ENCODE measurements around the gene TM9SF1.

Gene TM9SF1

GRCh38 chr14:24177041-24177825 is 18.0 kb downstream of the TM9SF1 start:
- no peak for FAIRE-seq

DNA sequence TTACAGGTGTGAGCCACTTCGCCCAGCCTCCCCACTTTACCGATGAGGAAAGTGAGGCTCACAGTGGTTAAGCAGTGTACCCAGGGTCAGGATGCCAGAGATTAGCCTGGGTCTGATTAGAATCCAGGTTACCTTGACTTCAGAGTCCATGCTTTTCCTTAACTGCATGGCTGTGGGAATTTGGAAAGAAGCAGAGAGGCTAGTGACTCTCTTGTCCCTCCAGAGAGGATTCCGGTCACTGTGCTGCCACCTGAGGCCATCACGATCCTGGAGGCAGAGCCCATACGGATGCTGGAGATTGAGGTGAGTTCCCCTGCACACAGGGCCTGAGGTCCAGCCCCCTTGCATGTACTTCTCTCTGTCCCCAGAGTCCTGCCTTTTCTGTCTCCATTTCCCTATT is 18.6 kb downstream of the TM9SF1 start:
- no peak for FAIRE-seq

- FAIRE-seq: no peak
These were observed 22.4 kb downstream of the TM9SF1 start for GRCh38 chr14:24172871-24173281.

DNA sequence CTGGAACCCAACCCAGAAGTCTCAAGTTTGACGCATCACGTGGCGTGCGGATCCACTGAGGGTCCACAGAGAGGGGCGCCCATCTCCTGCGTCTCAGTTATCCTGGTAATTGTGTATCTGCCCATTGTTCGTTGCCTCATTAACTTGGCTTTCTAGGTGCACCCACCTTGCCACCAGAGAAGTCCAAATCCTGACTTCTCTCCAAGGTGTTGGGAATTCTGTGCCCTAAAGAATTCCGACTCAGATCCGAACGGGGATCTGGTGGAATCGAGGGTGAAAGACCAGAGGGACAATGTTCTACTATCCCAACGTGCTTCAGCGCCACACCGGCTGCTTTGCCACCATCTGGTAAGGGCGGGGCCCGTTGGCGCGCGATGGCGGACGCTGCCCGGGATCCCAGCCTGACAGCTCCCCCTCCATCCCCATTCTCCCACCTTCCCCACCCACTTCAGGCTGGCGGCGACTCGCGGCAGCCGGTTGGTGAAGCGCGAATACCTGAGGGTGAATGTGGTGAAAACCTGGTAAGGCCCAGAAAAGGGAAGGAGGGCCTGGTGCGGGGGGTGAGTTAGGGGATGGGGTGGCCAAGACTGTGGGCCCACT is 22.9 kb downstream of the TM9SF1 start:
- FAIRE-seq: no peak

DNA sequence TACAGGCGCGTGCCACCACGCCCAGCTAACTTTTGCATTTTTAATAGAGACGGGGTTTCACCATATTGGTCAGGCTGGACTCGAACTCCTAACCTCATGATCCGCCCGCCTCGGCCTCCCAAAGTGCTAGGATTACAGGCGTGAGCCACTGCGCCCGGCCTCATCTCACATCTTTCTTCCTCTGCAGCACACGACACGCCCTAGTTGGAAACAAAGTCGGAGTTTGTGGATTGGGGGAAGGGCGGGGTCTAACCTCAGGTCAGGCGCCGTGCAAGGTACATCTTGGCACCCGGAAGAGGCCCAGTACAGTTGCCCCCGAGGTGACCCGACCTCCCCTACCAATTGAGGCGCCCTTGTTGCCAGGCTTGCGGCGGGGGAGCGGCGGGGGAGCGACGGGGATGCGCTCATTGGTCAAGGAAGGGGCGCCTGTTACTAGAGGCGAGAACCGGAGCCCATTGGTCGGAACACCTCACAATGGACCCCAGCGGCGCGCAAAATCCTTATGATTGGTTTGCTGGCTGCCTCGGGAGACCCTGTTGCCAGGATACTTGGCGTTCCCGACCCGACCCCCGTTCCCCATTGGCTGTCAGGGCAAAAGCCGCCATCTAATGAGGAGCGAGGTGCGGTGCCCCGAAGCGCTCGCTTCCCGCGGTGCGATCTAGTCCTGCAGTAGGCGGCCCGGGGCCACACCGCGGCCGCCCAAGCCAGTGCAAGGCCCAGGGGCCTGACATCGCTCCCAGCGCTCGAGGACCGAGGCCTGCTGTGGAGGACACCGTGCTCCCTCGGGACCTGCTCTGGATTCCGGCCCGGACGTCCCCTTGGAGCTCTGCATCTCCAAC is 23.6 kb downstream of the TM9SF1 start, which contains the start of gene REC8:
TSS of gene REC8 (plus strand) at position 659 of the 839 bp plus-strand sequence. CDS start 473 bp downstream, outside the sequence.
- no peak for FAIRE-seq

DNA sequence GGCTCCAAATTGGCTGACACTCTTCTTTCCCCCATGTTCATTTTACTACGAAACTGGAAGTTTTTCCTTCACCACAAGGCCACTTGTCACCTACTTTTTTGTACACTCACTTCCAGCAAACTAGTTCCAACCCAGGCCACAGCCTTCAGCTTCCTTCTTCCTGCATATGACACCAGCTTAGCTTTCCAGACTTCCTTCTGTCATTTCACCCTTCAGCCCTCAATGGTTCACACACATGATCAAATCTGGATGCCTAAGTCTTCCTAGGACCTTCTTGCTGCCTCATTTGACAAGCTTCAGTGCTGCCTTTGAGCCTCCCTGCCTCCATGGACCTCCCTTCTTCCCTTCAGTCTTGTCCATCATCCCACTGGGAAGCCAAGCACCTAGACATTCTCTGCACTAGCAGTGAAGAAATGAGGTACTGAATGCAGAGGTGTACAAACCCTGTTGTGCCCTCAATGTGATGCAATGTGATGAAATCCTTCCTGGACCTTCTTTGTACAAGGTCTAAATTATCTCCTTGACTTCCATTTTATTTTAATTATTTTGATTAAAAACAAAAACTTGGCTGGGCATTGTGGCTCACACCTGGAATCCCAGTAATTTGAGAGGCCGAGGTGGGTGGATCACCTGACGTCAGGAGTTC is 27.6 kb downstream of the TM9SF1 start:
- FAIRE-seq: no peak

DNA sequence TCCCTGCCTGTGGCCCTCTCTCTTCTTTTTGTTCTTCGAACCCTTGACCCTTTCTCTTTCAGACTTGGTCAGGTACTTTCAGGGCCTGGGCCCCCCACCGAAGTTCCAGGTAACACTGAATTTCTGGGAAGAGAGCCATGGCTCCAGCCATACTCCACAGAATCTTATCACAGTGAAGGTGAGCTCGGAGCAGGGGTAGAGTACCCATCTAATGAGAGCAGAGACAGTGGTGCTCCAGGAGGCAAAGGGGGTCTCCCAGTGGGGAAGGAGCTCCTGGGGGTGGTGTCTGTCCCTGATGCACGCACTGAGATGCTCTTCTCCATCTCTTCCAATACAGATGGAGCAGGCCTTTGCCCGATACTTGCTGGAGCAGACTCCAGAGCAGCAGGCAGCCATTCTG is 29.5 kb downstream of the TM9SF1 start:
- no peak for FAIRE-seq

- no peak for FAIRE-seq
These were observed 30.7 kb downstream of the TM9SF1 start for GRCh38 chr14:24164518-24164991.

GRCh38 chr14:24162093-24162492 is 33.1 kb downstream of the TM9SF1 start:
- FAIRE-seq: no peak

- no peak for FAIRE-seq
These were observed 34.1 kb downstream of the TM9SF1 start, which contains the start of gene IRF9 for GRCh38 chr14:24160850-24161804. TSS of gene IRF9 (plus strand) at chr14:24161265. CDS start at chr14:24162145, 880 bp downstream.

- FAIRE-seq: no peak
These were observed 34.8 kb downstream of the TM9SF1 start for GRCh38 chr14:24160499-24160849.

GRCh38 chr14:24159777-24160498 is 35.3 kb downstream of the TM9SF1 start:
- no peak for FAIRE-seq

- no peak for FAIRE-seq
These were observed 37.9 kb downstream of the TM9SF1 start for GRCh38 chr14:24157331-24157730.

DNA sequence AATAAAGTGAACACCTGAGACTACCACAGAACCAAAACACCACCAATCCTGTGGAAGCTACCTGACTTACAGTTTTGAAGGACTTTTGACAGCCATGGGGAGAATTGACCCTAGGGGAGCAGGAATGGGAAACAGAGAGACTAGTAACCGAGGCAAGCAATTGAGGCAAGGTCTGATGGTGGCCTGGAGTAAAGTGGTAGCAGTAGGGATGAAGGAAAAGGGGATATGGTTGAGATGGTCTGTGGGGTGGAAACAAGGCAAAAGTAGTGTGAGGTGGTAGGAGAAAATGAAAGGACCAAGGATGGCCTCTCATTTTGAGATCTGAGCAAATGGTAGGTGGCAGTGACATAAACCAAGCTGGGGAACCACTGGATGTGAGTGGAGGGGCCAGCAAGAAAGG is 38.4 kb downstream of the TM9SF1 start:
- FAIRE-seq: no peak

DNA sequence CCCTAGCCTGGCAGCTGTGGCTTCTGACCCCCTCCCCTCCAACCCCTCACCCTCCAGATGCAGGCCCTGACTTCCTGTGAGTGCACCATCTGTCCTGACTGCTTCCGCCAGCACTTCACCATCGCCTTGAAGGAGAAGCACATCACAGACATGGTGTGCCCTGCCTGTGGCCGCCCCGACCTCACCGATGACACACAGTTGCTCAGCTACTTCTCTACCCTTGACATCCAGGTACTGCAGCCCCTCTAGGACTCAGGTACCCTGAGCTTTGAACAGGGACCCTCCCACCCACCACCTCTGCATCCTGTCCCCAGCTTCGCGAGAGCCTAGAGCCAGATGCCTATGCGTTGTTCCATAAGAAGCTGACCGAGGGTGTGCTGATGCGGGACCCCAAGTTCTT is 40.1 kb downstream of the TM9SF1 start:
- FAIRE-seq: no peak

DNA sequence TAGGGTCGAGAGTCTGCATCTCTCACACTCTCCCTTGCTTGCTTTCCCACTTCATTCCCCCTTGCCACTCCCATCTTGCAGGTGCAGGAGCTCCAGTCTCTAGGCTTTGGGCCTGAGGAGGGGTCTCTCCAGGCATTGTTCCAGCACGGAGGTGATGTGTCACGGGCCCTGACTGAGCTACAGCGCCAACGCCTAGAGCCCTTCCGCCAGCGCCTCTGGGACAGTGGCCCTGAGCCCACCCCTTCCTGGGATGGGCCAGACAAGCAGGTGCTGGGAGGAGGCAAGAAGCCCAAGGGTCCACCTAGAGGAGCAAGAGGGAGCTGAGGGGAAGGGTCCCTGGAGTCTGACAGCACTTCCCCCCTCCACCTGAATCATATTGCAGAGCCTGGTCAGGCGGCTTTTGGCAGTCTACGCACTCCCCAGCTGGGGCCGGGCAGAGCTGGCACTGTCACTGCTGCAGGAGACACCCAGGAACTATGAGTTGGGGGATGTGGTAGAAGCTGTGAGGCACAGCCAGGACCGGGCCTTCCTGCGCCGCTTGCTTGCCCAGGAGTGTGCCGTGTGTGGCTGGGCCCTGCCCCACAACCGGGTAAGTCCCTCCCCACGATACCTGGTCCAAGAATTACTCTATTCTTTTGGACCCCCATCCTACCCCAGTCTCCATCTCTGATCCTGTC is 43.7 kb downstream of the TM9SF1 start:
- no peak for FAIRE-seq

GRCh38 chr14:24150993-24151392 is 44.2 kb downstream of the TM9SF1 start:
- FAIRE-seq: no peak

GRCh38 chr14:24150567-24150966 is 44.7 kb downstream of the TM9SF1 start:
- no peak for FAIRE-seq

DNA sequence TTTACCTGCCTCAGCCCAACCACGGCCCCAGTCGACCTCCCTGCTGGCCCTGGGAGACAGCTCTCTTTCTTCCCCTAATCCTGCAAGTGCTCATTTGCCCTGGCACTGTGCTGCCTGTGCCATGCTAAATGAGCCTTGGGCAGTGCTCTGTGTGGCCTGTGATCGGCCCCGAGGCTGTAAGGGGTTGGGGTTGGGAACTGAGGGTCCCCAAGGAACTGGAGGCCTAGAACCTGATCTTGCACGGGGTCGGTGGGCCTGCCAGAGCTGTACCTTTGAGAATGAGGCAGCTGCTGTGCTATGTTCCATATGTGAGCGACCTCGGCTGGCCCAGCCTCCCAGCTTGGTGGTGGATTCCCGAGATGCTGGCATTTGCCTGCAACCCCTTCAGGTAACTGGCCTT is 45.2 kb downstream of the TM9SF1 start:
- FAIRE-seq: no peak

DNA sequence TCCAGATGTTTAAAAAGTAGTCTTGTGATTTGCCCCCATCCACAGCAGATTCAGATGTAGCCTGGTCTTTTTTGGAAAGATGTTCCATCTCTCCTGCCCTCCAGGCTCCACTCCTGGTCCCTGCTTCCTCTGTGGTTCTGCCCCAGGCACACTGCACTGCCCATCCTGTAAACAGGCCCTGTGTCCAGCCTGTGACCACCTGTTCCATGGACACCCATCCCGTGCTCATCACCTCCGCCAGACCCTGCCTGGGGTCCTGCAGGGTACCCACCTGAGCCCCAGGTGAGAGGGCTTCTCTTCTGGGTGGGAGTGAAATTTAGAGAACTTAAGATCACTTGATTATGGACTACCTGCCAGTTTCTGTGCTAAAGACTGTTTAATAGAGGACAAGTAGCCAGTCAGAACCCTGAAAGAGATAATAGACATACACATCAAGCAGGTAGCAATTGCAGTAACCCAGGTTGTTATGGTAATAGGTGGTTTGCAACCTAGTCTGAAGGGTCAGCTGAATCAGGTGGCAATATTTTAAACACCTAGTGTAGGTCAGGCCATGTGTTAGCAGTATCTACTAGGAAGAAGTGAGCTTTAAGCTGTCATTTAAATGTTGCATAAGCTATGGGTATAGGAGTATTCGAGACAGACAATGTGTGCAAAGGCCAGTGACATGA is 45.8 kb downstream of the TM9SF1 start:
- FAIRE-seq: no peak

Measured in colon (tissue), 2 donors.